ENCODE data around the gene COL6A1.
"Not testable (repeated sequence)": the region's sequence is repeated elsewhere in the genome, so short reads cannot be mapped to it uniquely, and the experiment has no call there.

Gene COL6A1

DNA sequence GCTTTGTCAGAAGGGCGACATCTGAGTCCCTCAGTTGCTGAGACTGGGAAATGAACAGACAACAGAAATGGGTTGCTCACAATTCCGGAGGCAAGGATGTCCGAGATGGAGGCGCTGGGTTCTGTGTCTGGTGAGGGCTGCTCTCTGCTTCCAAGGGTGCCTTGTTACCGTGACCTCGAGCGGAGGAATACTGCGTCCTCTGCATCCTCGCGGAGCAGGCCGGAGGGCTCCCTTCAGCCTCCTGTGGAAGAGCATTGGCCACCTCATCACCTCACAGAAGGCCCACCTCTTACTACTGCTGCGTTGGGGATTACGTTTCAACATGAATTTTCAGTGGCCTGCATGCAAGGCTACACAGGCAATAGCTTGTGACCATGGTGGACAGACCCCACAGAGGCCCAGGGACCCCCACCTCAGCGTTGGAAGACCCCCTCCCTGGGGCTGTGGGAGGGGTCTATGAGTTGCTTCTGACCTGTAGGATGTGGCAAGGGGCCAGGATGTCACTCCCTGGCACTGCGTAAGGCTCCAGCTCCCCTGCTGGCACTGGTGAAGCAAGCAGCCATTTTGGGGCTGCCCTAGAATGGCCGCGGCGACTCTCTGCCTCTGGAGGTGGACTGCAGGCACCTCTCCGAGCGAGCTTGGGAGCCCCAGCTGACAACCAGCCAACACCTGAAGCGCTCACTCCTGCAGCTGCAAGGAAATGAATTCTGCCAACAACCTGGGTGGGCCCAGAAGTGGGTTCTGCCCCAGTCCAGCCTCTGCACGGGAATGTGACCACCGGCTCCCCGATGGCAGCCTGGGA is 36.3 kb upstream of the COL6A1 start:
- DNase-seq: no peak

DNA sequence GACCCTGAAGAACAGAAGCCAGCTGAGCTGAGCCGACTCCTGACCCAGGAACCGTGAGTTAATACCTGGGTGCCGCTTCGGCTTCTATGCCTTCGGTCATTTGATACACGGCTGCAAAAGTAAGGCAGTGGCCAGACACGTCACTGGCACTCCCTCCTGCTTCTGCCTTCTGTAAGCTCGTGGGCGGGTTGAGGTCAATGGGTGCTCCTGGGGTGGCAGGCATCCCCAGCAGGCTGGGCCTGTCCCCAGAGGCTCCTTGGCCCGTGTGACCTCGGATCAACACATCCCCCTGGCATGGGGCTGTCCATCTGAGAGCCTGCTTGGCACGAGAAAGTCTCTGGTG is 35.7 kb upstream of the COL6A1 start:
- DNase-seq: no peak

DNA sequence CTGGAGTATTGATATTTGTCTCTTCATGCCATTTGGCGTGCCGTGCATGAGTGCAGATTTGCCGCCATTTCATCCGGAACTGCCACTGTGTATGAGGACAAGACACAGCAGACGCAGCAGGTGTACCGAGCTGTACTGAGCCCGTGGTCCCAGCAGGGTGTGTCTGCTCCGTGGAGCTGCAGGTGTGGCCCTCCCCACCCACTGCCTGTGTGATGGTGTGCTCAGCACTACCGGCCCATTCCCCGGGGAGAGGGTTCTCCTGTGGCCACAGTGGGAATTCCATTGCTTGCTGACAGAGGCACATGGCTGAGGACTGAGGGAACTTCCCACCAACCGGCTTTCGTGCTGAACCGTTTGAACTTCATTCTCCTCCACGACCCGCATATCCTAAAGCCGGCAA is 34.3 kb upstream of the COL6A1 start:
- DNase-seq: no peak

DNA sequence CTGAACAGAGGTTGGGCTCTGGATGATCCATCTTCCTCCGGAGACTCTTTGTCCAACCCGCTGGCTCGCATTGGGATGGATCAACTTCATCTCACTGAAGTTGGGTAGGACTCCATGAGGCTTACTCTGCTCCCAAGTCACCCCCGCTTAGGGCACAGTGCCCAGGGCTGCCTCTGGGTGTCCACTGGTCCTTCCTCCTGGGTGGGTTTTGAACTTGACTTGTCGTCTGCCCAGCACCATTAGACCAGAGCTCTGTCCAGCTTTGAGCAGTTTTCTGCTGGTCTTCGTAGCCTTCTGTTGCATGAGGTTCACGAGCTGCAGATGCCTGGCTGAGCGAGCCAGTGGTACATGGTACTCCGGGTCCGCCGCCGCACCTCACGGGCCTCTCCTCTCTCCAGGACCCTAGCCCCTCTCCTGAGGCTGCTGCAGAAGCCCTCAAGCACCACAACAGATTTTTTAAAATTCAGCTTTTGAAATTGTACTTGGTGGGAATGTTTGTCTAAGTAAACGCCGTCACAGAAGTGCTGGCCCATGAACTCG is 33.8 kb upstream of the COL6A1 start:
- DNase-seq: no peak

DNA sequence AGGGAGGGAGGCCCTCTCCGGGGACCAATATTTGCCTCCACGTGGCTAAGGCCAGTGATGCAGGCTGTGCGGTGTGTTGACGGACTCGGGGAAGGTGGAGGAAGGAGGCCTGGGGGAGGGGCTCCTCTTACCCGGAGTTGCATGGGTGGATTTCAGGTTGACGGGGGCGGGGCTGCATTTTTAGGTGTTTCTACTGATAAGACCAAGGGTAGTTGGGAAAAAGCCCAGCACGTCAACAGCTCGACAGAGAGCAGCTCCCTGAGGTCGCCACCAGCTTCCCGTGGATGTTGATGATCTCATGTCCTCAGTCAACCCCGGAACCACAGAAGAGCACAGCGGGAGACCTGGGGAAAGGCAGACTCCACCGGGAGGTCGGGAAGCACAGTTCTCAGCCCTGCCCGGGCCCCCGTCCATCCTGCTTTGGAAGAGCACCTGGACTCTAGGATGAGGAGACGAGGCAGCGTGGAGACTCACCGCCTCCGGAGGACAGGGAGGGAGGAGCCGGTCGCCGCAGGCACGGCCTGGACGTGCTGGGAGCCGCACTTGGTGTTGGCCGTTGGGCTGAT is 32.9 kb upstream of the COL6A1 start:
- DNase-seq: no peak

DNA sequence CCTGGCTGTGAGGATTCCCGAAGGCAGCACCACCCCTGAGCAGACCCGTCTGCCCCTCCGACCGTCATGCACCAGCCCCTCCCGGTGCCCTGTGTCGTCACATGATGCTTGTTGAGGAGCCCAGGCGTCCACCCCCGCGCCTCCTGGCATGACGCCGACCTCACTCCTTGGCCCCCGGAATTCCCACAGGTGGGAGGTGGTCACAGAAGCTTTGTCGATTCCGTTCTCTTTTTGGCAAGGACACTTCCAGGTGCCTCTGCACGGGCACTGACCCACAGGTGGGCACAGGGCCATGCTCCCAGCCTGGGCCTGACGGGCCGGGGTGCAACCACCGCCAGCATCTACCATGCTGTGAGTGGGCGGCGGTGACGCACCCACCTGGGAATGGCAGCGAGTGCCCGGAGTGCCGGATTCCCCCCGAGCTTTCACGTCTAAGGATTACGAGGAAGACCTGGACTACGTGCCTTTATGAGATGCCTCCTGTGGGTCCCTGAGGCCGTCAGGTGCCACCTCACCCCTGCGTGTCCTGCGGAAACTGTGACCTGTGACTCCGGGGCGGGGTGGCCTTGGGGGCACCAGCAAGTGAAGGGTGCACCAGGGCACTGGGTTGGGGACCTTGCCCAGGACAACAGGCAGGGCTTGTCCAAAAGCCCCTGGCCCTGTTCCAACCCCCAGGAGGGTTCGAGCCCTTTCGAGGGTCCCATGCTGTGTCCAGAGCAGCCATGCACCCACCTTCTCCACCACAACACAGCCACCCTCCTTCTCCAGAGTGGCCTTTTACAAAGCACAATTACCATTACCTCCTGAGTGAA is 31.4 kb upstream of the COL6A1 start:
- DNase-seq: no peak

DNA sequence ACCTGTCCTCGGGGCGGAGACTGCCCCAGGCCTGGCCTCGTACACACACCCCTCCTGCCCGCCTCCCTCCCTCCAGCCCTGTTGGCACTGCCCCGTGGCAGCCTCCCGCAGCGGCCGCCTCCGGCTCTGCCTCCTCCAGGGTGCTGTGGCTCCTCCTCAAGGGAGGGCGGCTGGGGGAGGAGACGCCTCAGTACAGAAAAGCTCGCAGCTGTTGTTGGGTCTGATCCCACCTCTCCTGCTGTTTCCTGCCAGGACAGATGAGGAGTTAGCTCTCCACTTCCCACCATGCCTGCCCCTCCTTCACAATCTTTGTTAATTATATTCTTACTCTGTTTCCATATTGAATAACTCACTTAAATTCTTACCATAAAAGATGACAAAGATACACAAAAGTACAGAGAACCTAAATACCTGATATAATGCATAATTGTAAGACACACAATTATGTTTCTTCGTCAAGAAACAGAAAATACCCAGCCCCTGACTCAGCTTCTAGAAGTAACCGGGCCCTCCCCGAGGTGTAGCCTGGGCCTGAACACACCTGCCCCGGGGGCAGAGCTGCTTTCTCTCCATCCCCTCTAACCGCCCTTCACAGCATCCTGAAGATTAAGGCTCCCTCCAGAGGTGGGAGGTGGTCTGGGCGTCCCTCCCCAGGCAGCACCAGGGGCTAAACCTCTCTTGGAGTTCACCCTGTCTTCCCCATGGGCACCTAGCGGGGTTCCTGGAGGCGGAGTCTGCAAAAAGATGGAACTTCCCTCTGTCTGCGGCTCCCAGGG is 30.6 kb upstream of the COL6A1 start:
- DNase-seq: no peak

DNA sequence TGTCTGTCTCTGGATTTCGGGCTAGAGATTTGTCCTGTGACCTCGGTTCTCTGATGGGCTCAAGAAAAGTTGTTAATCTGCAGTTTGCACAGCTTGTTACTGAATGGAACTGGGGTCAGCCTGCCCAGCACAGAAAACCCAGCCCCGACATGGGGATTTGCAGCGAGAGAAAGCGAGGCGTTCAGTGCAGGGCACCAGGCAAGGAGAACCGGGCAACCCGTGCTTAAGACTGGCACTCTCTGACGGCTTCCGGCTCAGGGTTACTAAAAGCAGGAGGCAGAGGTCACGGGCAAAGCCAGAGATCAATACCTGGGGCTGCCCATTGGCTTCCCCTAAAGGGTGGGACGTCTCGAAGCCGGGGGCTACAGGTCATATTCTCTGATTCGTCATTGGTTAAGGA is 29.9 kb upstream of the COL6A1 start:
- no peak for DNase-seq

DNA sequence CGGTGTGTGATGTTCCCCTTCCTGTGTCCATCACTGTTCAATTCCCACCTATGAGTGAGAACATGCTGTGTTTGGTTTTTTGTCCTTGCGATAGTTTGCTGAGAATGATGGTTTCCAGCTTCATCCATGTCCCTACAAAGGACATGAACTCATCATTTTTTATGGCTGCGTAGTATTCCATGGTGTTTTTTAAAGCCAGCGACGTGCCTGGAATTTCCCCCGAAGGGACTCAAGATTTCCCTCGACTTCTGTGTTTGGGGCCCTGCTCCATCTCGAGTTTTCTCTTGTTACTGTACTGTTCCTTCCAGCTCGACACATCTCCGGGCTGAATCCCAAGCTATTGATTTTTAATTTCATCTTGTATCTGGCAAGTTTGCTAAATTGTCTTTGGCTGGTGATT is 29.0 kb upstream of the COL6A1 start:
- not testable (repeated sequence) for DNase-seq

DNA sequence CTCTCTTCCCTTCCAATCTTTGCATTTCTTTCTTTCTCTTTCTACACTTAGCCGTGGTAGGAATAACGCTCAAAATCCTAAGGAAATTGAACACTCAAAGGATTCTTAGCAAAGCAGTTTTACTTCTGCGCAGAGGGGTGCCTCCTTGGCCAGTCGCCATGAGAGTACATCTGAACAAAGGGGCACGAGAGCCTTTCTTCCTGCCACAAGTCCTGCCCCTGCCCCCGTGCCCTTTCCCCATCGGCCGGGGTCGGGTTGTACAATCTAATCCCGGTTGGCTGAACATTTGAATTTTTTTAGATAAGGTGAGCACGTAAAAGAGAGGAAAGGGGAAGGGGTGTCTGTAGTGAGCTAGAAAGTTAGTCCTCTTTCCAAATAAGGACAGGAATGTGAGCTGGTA is 28.6 kb upstream of the COL6A1 start:
- DNase-seq: no peak

DNA sequence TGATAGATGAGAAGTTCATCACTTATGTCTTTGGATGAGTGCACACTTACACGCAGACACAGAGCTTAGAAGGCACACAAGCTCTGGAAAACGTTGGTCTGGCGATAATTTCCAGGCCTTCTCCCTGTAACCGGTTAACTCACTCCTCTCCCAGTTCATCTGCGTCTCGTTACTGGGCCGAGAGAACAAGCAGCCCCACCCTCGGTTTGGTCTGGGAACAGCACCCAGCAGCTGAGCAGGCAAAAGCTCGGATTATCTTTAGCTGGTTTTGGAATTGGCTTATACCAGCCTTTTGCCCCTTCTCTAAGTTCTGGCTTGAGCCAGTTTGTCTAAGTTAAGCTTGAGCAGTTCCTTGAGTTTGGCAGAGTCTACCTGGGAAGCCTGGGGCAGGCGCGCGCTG is 27.3 kb upstream of the COL6A1 start:
- DNase-seq: no peak

DNA sequence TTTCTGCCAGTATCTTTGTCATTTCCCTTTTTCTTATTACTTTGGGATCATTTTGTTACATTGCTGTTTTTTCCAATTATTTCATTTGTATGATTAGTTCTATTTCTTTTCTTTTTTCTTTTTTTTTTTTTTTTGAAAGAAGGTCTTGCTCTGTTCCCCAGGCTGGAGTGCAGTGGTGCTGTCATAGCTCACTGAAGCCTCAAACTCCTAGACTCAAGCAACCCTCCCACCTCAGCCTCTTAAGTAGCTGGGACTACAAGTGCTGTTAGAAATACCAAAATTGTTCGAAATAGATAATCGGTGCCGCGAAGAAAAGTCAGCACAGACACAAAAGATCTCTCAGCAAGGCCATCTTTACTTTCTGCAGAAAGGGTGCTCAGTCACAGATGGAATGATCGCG is 26.6 kb upstream of the COL6A1 start:
- no peak for DNase-seq

DNA sequence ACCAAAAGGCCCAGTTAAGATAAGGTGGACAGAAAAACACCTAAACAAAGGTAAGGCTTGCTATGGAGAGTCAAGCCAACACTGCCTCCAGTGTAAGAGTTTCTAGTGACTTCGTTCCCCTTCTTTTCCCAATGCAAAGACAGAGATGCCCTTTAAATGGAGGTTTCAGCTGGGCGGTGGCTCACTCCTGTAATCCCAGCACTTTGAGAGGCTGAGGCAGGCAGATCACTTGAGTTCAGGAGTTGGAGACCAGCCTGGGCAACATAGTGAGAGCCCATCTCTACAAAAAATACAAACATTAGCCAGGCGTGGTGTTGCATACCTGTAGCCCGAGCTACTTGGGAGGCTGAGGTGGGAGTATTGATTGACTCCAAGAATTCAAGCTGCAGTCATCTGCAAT is 24.0 kb upstream of the COL6A1 start:
- DNase-seq: no peak

DNA sequence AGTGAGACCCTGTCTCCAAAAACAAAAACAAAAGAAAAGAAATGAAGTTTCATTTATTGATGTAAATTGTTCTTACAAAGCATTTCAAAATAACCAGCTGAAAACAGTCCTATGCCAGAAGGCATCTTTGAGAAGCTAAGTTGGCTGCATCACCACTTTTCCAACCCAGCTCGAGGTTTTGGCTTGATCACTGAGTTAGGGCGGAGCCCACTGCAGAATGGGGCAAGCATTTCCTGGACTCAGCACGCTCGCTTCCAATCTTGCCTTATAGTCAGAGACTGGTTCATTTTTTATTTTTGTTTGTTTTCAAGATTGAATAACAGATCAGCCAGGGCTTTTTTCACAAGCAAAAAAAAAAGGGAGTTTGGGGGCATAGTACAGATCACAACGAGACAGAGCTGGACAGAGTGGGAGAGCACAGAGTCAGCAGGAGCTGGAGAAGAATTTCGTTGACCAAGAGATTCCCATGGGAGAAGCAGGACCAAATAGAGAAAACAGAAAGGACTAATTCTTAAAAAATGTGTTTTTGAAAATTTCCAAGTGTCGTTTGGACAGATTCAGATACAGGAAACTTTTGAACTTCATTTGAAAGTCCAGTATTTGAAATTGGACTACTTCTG is 23.5 kb upstream of the COL6A1 start:
- no peak for DNase-seq

DNA sequence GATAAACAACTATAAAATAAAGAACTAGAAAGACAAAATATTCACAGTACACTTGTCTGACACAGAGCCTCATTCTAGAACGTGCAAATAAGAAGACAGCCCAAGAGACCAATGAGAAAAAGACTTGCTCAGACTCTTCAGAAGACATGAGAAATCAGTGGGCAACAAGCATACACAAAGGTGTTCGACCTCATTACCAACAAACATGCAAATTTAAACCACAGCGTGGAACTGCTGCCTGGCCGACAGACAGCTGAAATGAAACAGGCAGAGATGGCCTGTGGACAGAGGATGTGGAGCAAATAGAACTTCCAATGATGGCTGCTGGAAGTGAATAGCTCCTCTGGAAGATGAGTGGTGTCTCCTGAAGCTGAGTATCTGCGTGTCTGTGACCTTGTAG is 22.4 kb upstream of the COL6A1 start:
- no peak for DNase-seq

DNA sequence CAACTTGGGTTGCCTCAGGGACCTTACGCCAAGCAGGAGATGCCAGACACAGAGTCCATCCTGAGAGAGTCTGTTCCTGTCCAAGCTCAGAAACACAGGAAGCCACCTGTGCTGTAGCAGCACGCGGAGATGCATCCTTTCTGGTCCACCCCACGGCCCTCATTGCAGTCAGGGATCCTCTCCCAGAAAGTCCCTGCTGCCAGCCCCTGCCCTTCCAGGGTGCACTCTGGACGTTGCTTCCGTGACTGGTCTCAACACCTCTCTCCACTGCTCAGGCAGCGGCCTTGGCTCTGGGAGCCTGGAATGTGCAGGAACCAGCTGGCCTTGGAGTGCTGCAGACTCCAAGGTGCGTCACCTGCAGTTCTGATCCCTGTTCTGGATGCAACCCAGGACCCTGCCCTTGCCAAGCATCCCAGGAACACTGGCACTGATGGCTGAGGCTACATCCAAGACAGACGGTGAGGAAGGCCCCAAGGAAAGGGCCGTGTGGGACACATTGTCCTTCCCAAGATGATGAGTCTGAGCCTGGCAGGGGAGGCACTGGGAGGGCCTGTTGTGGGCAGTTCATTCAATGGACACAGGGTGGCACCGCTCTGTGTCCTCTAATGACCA is 21.7 kb upstream of the COL6A1 start:
- no peak for DNase-seq

DNA sequence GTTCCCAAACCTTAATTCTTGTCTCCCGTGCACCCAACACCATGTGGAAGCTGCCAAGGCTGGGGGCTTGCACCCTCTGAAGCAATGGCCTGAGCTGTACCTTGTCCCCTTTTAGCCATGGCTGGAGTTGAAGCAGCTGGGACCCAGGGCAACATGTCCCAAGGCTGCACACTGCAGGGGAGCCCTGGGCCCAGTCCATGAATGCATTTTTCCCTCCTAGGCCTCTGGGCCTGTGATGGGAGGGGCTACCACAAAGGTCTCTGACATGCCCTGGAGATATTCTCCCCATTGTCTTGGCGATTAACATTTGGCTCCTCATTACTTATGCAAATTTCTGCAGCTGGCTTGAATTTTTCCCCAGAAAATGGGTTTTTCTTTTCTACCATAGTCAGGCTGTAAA is 20.2 kb upstream of the COL6A1 start:
- not testable (repeated sequence) for DNase-seq

DNA sequence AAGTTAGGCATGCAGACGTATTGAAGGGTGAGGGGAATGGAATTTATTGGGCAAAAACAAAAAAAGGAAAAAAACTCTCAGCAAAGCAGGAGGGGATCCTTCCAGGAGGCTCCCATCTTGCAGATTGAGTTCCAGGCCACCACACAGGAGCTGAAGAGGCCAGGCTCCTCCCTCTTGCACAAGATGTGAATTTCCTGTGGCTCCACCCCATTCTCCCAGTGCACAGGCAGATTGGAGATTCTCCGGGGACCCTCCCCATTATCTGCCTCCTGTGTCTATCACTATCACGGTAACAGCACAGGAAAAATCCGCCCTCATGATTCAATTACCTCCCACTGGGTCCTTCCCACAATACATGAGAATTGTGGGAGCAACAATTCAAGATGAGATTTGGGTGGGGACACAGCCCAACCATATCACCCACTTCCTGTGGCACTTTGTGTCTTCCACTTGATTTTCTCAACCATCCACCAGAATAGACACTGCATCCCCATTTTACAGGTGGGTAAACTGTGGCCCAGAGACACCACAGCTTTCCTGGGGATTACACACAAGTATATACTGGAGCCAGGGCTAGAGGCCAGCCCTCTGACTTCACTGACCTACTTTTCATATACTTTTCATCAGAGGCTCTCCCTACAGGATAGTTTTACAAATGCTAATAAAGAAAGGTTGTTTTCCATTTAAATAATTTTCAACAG is 18.9 kb upstream of the COL6A1 start:
- no peak for DNase-seq

DNA sequence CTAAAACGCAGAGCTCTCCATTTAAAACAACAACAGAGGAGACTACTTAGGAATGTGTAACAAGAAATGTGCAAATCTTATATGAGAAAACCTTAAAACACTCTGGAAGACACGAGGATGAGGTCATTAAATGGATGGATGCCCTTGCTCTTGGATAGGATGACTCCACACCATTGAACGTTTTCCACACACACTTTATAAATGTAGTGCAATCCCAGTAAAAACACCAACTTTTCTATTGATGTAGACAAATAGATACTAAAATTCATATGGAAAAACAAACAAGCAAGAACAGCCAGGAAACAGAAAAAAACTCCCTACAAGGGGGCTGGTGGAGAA is 18.4 kb upstream of the COL6A1 start:
- no peak for DNase-seq

DNA sequence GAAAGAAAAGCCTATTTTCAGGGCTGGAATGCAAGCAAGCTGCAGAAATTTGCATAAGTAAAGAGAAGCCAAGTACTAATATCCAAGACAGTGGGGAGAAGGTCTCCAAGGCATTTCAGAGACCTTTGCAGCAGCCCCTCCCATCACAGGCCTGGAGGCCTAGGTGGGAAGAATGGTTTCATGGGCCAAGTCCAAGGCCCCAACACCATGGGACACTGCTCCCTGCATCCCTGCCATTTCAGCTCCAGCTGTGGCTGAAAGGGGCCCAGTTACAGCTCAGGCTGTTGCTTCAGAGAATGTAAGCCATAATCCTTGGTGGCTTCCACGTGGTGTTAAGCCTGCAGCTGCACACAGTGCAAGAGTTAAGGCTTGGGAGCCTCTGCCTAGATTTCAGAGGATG is 16.9 kb upstream of the COL6A1 start:
- no peak for DNase-seq

DNA sequence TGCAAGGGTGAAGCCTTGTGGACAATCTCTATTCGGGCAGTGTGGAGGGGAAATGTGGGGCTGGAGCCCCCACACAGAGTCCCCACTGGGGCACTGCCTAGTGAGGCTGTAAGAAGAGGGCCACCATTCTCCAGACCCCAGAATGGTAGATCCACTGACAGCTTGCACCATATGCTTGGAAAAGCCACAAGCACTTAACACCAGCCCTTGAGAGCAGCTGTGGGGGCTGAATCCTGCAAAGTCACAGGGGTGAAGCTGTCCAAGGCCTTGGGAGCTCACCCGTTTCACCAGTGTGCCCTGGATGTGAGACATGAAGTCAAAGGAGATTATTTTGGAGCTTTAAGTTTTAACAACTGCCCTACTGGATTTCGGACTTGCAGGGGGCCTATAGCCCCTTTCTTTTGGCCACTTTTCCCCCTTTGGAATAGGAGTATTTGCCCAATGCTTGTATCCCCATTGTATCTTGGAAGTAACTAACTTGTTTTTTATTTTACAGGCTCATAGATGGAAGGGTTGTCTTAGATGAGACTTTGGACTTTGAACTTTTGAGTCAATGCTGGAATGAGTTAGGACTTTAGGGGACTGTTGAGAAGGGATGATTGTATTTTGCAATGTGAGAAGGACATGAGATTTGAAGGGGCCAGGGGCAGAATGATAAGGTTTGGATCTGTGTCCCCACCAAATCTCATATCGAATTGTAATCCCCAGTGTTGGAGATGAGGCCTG is 16.3 kb upstream of the COL6A1 start:
- no peak for DNase-seq

All from stimulated activated naive CD4-positive, alpha-beta T cell (primary cell).